Skeletal muscle satellite cell (primary cell): ENCODE results near the gene PRKN.

ENCODE experiments used
- H3K27me3 ChIP-seq: 2 replicates; pipeline ENCODE4 v1.7.0; 2013; ENCODE audit warnings: low read length; ENCODE audit not compliant: control insufficient read depth, insufficient read depth
- H3K36me3 ChIP-seq: 2 replicates; pipeline ENCODE4 v1.7.0; 2013; ENCODE audit warnings: mild to moderate bottlenecking, control low read depth, low read length; ENCODE audit not compliant: insufficient read depth
- H3K4me1 ChIP-seq: 2 replicates; pipeline ENCODE4 v1.7.0; 2013; ENCODE audit warnings: low read length; ENCODE audit not compliant: control insufficient read depth, insufficient read depth
- H3K4me2 ChIP-seq: 2 replicates; pipeline ENCODE4 v1.7.0; 2013; ENCODE audit warnings: mild to moderate bottlenecking, low read length
- H3K4me3 ChIP-seq: 2 replicates; pipeline ENCODE4 v1.7.0; 2013; ENCODE audit warnings: low read length
- H3K9ac ChIP-seq: 2 replicates; pipeline ENCODE4 v1.7.0; 2013; ENCODE audit warnings: mild to moderate bottlenecking, low read depth, low read length, moderate library complexity
- H3K9me3 ChIP-seq: replicated peaks from 2 replicates; pipeline ENCODE4 v1.7.0; 2013; ENCODE audit warnings: mild to moderate bottlenecking, control low read depth, low read length

The PRKN gene

DNA sequence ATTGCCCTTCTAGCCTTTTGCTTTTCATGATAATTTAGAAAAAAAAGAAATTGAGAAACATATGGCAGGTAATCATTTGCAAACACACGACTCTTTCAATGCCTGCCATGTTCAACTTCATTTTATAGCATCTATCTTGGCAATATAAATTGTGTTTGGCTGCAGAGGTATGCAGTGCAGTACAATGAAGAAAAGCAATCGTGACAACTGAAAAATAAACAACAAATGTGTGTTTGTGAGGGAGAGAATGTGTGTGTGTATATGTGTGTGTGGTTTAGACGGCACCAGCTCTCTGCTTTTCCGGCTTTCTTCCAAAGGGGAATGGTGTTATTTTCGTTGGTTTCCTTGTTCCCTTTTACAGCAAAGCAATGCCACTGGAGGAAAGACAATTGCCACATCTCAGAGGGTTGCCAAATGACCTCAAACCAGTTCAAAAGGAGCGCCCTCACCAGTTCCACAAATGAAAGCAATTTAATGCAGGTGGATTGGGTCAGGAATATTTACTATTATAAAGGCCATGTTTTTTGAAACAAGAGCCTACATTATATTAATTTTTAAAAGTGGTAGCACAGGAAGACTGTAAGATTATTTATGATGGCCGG lies 587.2 kb downstream of the PRKN start:
- Histone ChIP-seq H3K4me1 (no peaks in the 10 kb centered on the region), H3K9me3 (no peaks in the 10 kb centered on the region), H3K27me3 (no peaks in the 10 kb centered on the region), H3K4me2 (no peak overlapping the region), H3K9ac (no peak overlapping the region), H3K4me3 (no peak overlapping the region), H3K36me3 (no peaks in the 10 kb centered on the region)

- Histone ChIP-seq H3K9ac (no peak overlapping the region), H3K27me3 (no peaks in the 10 kb centered on the region), H3K4me1 (peaks cover 4% of the 10 kb centered on the region), H3K4me3 (no peak overlapping the region), H3K4me2 (no peak overlapping the region), H3K36me3 (no peaks in the 10 kb centered on the region), H3K9me3 (no peaks in the 10 kb centered on the region)
Observed at GRCh38 chr6:162125659-162126058, 601.9 kb downstream of the PRKN start.

DNA sequence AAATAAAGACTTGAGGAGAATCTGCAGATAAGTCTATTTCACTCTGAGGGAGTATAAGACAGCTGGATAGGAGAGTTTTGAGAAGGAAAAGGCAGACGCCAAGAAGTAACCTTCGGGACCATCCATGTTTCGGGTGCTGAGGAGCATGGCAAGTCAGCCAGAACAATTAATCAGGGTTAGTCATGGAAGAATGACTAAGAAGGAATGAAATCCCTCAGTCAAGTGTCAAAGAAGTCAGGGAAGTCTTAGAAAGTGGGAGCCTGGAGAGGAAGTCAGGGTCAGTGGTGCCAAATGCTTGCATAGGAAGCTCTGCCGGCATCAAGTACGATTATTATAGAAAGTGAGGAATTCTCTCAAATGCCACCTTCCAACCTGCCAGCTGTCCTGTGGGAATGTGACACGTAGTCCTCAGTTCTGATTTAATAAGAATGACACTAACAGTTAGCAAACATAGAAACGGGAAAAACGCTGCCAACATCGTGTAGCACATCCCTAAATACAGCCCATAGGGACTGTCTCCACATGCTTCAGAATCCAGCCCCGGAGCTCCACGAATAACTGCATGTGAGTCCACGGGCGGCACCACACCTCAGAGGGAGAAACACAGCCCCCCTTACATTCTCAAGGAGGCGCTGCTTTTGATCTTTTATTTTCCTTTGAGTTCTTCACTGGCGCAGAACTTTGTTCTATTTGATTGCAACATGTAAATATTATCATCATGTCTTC lies 602.7 kb downstream of the PRKN start:
- Histone ChIP-seq H3K4me3 (no peak overlapping the region), H3K4me1 (peaks cover 4% of the 10 kb centered on the region), H3K36me3 (no peaks in the 10 kb centered on the region), H3K9me3 (no peaks in the 10 kb centered on the region), H3K9ac (no peak overlapping the region), H3K27me3 (no peaks in the 10 kb centered on the region), H3K4me2 (no peak overlapping the region)

GRCh38 chr6:162123797-162124196 lies 603.8 kb downstream of the PRKN start:
- no peak overlapping the region for H3K4me3 ChIP-seq
- peaks cover 15% of the 10 kb centered on the region for H3K4me1 ChIP-seq
- no peaks in the 10 kb centered on the region for H3K9me3 ChIP-seq
- no peak overlapping the region for H3K9ac ChIP-seq
- H3K4me2 ChIP-seq: no peak overlapping the region
- no peaks in the 10 kb centered on the region for H3K36me3 ChIP-seq
- H3K27me3 ChIP-seq: no peaks in the 10 kb centered on the region

DNA sequence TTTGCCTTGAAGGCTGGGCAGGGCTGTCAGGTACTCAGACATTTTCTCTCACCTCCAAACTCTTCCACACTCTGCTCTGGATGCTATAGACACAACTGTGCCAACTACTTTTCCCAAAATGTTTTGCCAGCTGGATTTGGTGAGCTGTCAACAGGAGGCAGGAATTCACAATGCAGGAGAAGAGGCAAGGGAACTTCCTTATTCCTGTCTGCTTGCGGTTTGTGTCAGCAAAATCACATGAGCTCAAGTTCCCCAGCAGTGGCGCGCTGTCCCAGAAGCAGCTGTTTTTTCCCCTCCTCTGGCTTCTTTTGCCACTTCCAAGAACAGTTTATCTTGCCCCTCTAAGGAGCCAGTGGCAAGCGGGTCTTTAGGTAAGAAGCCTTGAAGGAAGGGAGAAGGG lies 608.2 kb downstream of the PRKN start:
- Histone ChIP-seq H3K36me3 (no peaks in the 10 kb centered on the region), H3K27me3 (no peaks in the 10 kb centered on the region), H3K9ac (peak overlapping the region; percentile 55), H3K4me3 (no peak overlapping the region), H3K4me2 (peak overlapping the region; percentile 17), H3K4me1 (peaks cover 14% of the 10 kb centered on the region), H3K9me3 (no peaks in the 10 kb centered on the region)

DNA sequence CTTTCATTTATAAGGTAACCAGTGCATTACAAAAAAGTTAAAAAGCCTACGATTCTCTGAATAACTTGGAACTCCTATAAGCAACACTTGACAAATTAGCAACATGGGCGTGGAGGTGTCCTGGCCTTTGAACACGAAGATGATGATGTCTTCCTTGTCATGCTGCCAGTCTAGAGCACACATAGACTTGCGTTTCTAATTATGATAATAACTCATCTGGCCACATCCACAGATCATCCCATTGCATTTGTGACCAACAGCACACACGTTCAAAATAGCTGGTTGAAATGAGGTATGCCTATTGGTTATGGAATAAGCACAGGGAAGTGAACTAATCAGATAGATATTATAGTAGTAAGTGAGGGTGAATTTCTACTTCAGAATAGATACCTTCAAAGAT lies 608.9 kb downstream of the PRKN start:
- no peaks in the 10 kb centered on the region for H3K27me3 ChIP-seq
- no peaks in the 10 kb centered on the region for H3K9me3 ChIP-seq
- H3K4me3 ChIP-seq: no peak overlapping the region
- no peak overlapping the region for H3K4me2 ChIP-seq
- H3K4me1 ChIP-seq: peaks cover 14% of the 10 kb centered on the region
- H3K36me3 ChIP-seq: no peaks in the 10 kb centered on the region
- H3K9ac ChIP-seq: no peak overlapping the region

- no peaks in the 10 kb centered on the region for H3K9me3 ChIP-seq
- H3K4me3 ChIP-seq: no peak overlapping the region
- H3K27me3 ChIP-seq: no peaks in the 10 kb centered on the region
- H3K4me2 ChIP-seq: no peak overlapping the region
- no peak overlapping the region for H3K9ac ChIP-seq
- H3K4me1 ChIP-seq: peaks cover 14% of the 10 kb centered on the region
- H3K36me3 ChIP-seq: no peaks in the 10 kb centered on the region
Observed at GRCh38 chr6:162116902-162117525, 610.6 kb downstream of the PRKN start.

DNA sequence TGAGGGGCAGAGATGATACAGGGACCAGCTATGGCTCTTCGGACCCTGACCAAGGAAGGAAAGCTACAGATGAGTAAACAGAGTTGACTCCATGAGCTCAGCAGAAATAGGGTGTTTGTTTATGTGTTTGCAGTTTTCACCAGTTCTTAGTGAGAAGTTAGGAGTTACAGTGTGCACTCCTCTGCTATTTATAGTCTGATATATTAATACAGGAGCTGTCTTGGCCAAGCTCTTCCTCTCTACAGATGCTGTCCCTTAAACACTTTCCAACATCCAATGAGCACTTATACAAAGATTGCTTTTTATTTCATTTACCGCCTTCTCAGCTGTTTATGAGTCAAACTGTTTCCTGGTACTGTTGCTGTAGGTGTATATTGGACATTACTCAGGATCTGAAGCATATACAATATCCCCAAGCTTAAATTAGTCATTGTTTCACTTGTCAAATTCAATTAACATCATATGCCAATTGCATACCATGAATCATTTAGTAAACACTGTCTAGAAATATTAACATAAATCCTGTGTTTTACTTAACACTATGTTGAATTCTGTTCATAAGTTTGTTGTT lies 618.0 kb downstream of the PRKN start:
- no peaks in the 10 kb centered on the region for H3K9me3 ChIP-seq
- no peaks in the 10 kb centered on the region for H3K36me3 ChIP-seq
- no peak overlapping the region for H3K4me3 ChIP-seq

DNA sequence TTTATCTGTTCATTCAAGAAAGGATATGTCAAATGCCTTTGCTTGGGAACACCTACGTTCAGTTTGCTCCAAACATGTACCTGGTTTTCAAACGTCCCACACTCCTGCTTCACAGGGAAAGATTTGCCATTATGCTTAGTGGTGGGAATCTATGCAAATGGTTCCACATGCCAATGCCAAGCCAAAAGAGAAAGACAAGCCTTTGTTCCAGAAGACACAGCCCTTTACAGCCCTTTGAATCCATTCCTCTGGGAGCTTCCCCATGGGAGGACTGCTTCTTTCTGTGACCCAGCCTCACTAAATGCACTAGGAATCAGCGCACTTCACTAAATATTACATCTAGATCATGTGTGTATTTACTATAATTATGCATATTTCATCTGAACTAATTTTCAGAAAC lies 619.5 kb downstream of the PRKN start:
- H3K9me3 ChIP-seq: no peaks in the 10 kb centered on the region
- no peak overlapping the region for H3K9ac ChIP-seq
- H3K4me2 ChIP-seq: no peak overlapping the region
- peaks cover 9% of the 10 kb centered on the region for H3K4me1 ChIP-seq
- H3K4me3 ChIP-seq: no peak overlapping the region
- H3K36me3 ChIP-seq: no peaks in the 10 kb centered on the region
- H3K27me3 ChIP-seq: no peaks in the 10 kb centered on the region

More for the DNA sequence above, 618.0 kb downstream of the PRKN start:
- Histone ChIP-seq H3K27me3 (no peaks in the 10 kb centered on the region), H3K4me1 (peaks cover 9% of the 10 kb centered on the region), H3K9ac (no peak overlapping the region), H3K4me2 (peak overlapping the region; percentile 15)

GRCh38 chr6:162100096-162100495 lies 627.5 kb downstream of the PRKN start:
- peak overlapping the region; percentile 3 for H3K4me2 ChIP-seq
- H3K4me1 ChIP-seq: peaks cover 13% of the 10 kb centered on the region

DNA sequence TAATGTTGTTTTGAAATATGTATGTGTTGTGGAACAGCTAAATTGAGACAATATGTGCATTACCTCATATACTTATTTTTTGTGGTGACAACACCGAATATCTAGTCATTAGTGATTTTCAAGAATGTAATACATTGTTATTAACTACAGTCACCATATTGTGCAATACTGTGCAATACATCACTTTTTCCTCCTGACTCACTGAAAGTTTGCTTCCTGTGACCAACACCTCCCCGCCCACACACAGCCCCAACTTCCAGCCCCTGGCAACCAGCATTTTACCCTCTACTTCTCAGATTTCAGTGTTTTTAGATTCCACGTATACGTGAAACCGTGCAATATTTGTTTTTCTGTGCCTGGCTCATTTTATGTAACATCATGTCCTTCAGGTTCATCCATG lies 627.9 kb downstream of the PRKN start:
- Histone ChIP-seq H3K4me1 (peaks cover 13% of the 10 kb centered on the region), H3K4me2 (peak overlapping the region; percentile 3), H3K27me3 (no peaks in the 10 kb centered on the region), H3K4me3 (peak overlapping the region; percentile 7), H3K9ac (peak overlapping the region; percentile 25), H3K9me3 (no peaks in the 10 kb centered on the region), H3K36me3 (no peaks in the 10 kb centered on the region)

More at GRCh38 chr6:162100096-162100495, 627.5 kb downstream of the PRKN start:
- H3K27me3 ChIP-seq: no peaks in the 10 kb centered on the region
- no peak overlapping the region for H3K4me3 ChIP-seq
- no peaks in the 10 kb centered on the region for H3K36me3 ChIP-seq
- H3K9ac ChIP-seq: peak overlapping the region; percentile 25
- H3K9me3 ChIP-seq: no peaks in the 10 kb centered on the region
